Activated T-helper 17 cell treated with anti-CD3 and anti-CD28 coated beads, Interleukin-2, amount 50 U/mL, for 72 hours (primary cell): ENCODE data around the gene LGR4. TPM values are rescaled to one million over a fixed set of nuclear protein-coding genes. Genes with fewer than 3 reads are reported as not detected.

Source experiments
- ATAC-seq: fragments of 150-1000 bp; cut with Tn5 transposase; replicated peaks from 2 replicates; pipeline ENCODE4 v1.10.0; 2021; ENCODE audit warnings: mild to moderate bottlenecking, moderate library complexity
- H3K27ac Mint-ChIP-seq: one replicate; pipeline ENCODE4 v1.8.0; 2022; ENCODE audit warnings: mixed read lengths
- H3K27me3 Mint-ChIP-seq: one replicate; pipeline ENCODE4 v1.8.0; 2022; ENCODE audit warnings: mixed read lengths
- H3K36me3 Mint-ChIP-seq: one replicate; pipeline ENCODE4 v1.8.0; 2022; ENCODE audit warnings: low read depth, mild to moderate bottlenecking, mixed read lengths
- H3K4me1 Mint-ChIP-seq: one replicate; pipeline ENCODE4 v1.8.0; 2022; ENCODE audit warnings: mixed read lengths
- H3K4me3 Mint-ChIP-seq: one replicate; pipeline ENCODE4 v1.8.0; 2022; ENCODE audit warnings: mild to moderate bottlenecking, mixed read lengths
- H3K9me3 Mint-ChIP-seq: one replicate; pipeline ENCODE4 v1.8.0; 2022; ENCODE audit warnings: mixed read lengths
- total RNA-seq, 2 donors: library from RNA; stranded (reverse); gene quantifications; one replicate each; pipeline ENCODE4 v1.2.3, GENCODE V29; 2022

Gene LGR4
- total RNA-seq, 2 donors from 2014 or later, result 0.24 to 1.4 TPM

GRCh38 chr11:27437829-27438594, 34.6 kb downstream of the LGR4 start:
- Mint-ChIP-seq H3K36me3 (no peaks in the 10 kb centered on the region), H3K4me3 (no peak overlapping the region), H3K4me1 (no peaks in the 10 kb centered on the region), H3K9me3 (no peaks in the 10 kb centered on the region), H3K27me3 (peaks cover 26% of the 10 kb centered on the region), H3K27ac (no peak overlapping the region)
- no peak for ATAC-seq

- Mint-ChIP-seq H3K36me3 (no peaks in the 10 kb centered on the region), H3K4me3 (no peak overlapping the region), H3K9me3 (no peaks in the 10 kb centered on the region), H3K27me3 (peaks cover 25% of the 10 kb centered on the region), H3K27ac (no peak overlapping the region), H3K4me1 (no peaks in the 10 kb centered on the region)
- ATAC-seq, result no peak
Measured at GRCh38 chr11:27436916-27437315, 35.7 kb downstream of the LGR4 start.

- Mint-ChIP-seq H3K27me3 (peaks cover 17% of the 10 kb centered on the region), H3K9me3 (no peaks in the 10 kb centered on the region), H3K27ac (no peak overlapping the region), H3K4me3 (no peak overlapping the region), H3K36me3 (no peaks in the 10 kb centered on the region), H3K4me1 (no peaks in the 10 kb centered on the region)
- ATAC-seq, result no peak
Measured at GRCh38 chr11:27433742-27434141, 38.8 kb downstream of the LGR4 start.

GRCh38 chr11:27431808-27432207, 40.8 kb downstream of the LGR4 start:
- no peaks in the 10 kb centered on the region for H3K9me3 Mint-ChIP-seq
- H3K4me1 Mint-ChIP-seq, result no peaks in the 10 kb centered on the region
- H3K36me3 Mint-ChIP-seq, result no peaks in the 10 kb centered on the region
- no peak overlapping the region for H3K27ac Mint-ChIP-seq
- no peak overlapping the region for H3K4me3 Mint-ChIP-seq
- ATAC-seq, result no peak
- H3K27me3 Mint-ChIP-seq, result peaks cover 17% of the 10 kb centered on the region

GRCh38 chr11:27429761-27430393, 42.7 kb downstream of the LGR4 start:
- Mint-ChIP-seq H3K27ac (no peak overlapping the region), H3K4me3 (no peak overlapping the region), H3K4me1 (no peaks in the 10 kb centered on the region), H3K27me3 (peaks cover 17% of the 10 kb centered on the region), H3K36me3 (no peaks in the 10 kb centered on the region), H3K9me3 (no peaks in the 10 kb centered on the region)
- ATAC-seq, result no peak

GRCh38 chr11:27427183-27427980, 45.2 kb downstream of the LGR4 start:
- no peak overlapping the region for H3K27ac Mint-ChIP-seq
- H3K27me3 Mint-ChIP-seq, result peaks cover 4% of the 10 kb centered on the region
- H3K9me3 Mint-ChIP-seq, result no peaks in the 10 kb centered on the region
- H3K4me1 Mint-ChIP-seq, result no peaks in the 10 kb centered on the region
- ATAC-seq, result no peak
- H3K4me3 Mint-ChIP-seq, result no peak overlapping the region
- no peaks in the 10 kb centered on the region for H3K36me3 Mint-ChIP-seq

- Mint-ChIP-seq H3K27me3 (peaks cover 10% of the 10 kb centered on the region), H3K9me3 (no peaks in the 10 kb centered on the region), H3K4me3 (no peak overlapping the region), H3K36me3 (no peaks in the 10 kb centered on the region), H3K27ac (no peak overlapping the region), H3K4me1 (no peaks in the 10 kb centered on the region)
- no peak for ATAC-seq
Measured at GRCh38 chr11:27425814-27426213, 46.8 kb downstream of the LGR4 start.

- ATAC-seq, result no peak
- no peaks in the 10 kb centered on the region for H3K9me3 Mint-ChIP-seq
- no peak overlapping the region for H3K27ac Mint-ChIP-seq
- H3K36me3 Mint-ChIP-seq, result no peaks in the 10 kb centered on the region
- H3K4me3 Mint-ChIP-seq, result no peak overlapping the region
- no peaks in the 10 kb centered on the region for H3K4me1 Mint-ChIP-seq
- peaks cover 10% of the 10 kb centered on the region for H3K27me3 Mint-ChIP-seq
Measured at GRCh38 chr11:27423125-27423524, 49.5 kb downstream of the LGR4 start.

- no peak overlapping the region for H3K27ac Mint-ChIP-seq
- H3K4me1 Mint-ChIP-seq, result no peaks in the 10 kb centered on the region
- no peaks in the 10 kb centered on the region for H3K9me3 Mint-ChIP-seq
- H3K4me3 Mint-ChIP-seq, result no peak overlapping the region
- no peaks in the 10 kb centered on the region for H3K36me3 Mint-ChIP-seq
- H3K27me3 Mint-ChIP-seq, result peaks cover 10% of the 10 kb centered on the region
- no peak for ATAC-seq
Measured at GRCh38 chr11:27421819-27422494, 50.6 kb downstream of the LGR4 start.

GRCh38 chr11:27420722-27421572, 51.6 kb downstream of the LGR4 start:
- H3K27ac Mint-ChIP-seq, result no peak overlapping the region
- no peak for ATAC-seq
- no peaks in the 10 kb centered on the region for H3K4me1 Mint-ChIP-seq
- peaks cover 8% of the 10 kb centered on the region for H3K27me3 Mint-ChIP-seq
- H3K9me3 Mint-ChIP-seq, result no peaks in the 10 kb centered on the region
- H3K36me3 Mint-ChIP-seq, result no peaks in the 10 kb centered on the region
- H3K4me3 Mint-ChIP-seq, result no peak overlapping the region

- H3K9me3 Mint-ChIP-seq, result no peaks in the 10 kb centered on the region
- peaks cover 5% of the 10 kb centered on the region for H3K27me3 Mint-ChIP-seq
- H3K27ac Mint-ChIP-seq, result no peak overlapping the region
- no peaks in the 10 kb centered on the region for H3K36me3 Mint-ChIP-seq
- no peak for ATAC-seq
- H3K4me1 Mint-ChIP-seq, result no peaks in the 10 kb centered on the region
- H3K4me3 Mint-ChIP-seq, result no peak overlapping the region
Measured at GRCh38 chr11:27420217-27420616, 52.4 kb downstream of the LGR4 start.

- no peaks in the 10 kb centered on the region for H3K36me3 Mint-ChIP-seq
- no peak for ATAC-seq
- H3K9me3 Mint-ChIP-seq, result no peaks in the 10 kb centered on the region
- H3K27me3 Mint-ChIP-seq, result peaks cover 12% of the 10 kb centered on the region
- no peak overlapping the region for H3K4me3 Mint-ChIP-seq
- no peak overlapping the region for H3K27ac Mint-ChIP-seq
- no peaks in the 10 kb centered on the region for H3K4me1 Mint-ChIP-seq
Measured at GRCh38 chr11:27418356-27418755, 54.2 kb downstream of the LGR4 start.

- Mint-ChIP-seq H3K27me3 (peaks cover 9% of the 10 kb centered on the region), H3K36me3 (no peaks in the 10 kb centered on the region), H3K4me3 (no peak overlapping the region), H3K27ac (no peak overlapping the region), H3K9me3 (no peaks in the 10 kb centered on the region), H3K4me1 (no peaks in the 10 kb centered on the region)
- no peak for ATAC-seq
Measured at GRCh38 chr11:27416568-27417176, 55.9 kb downstream of the LGR4 start.
